ENCODE data around the gene PLEKHM1. TPM values are rescaled to one million over a fixed set of nuclear protein-coding genes. Genes with fewer than 3 reads are reported as not detected.
A peak's percentile ranks its signal among the peaks of the same experiment; 100 is the strongest.
"Not testable (repeated sequence)": the region's sequence is repeated elsewhere in the genome, so short reads cannot be mapped to it uniquely, and the experiment has no call there.

PLEKHM1 gene
- polyA plus RNA-seq, 6 donors from 2014 or later: 6.3 to 19.6 (median 16.2) TPM

DNA sequence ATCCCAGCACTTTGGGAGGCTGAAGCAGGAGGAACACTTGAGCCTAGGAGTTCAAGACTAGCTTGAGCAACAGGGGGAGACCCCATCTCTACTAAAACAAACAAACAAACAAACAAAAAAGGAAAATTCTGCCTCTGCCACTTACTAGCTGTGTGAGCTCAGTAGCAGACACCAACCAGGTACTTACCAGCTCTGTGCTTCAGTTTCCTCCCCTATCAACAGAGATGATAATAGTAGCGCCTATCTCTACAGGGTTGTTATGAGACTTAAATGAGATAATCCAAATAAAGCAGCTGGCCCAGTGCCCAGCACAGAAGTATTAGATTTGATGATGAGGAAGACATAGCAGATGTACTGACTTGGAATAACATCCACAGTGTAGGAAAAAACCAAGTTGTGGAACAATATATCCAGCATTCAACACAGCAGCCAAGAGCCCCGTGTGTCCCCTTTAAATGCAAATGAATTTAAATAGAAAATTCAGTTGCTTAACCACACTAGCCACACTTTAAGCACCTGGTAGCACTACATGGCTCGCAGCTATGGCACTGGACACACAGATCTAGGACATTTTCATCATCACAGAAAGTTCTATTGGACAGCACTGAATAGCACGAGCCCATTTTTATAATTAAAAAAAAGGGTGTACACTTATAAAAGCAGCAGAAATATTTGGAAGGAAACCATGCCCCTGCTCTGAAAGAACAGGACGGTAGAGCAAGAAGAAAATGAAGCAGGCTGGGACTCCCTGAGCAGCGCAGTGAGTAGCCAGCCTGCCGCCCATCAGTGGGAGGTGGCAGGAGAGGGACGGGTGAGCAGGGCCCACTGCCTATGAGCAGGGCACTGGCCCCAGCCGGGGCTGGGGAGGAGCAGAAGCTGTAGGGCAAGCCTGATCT is 37.9 kb downstream of the PLEKHM1 start:
- H3K9me3 Mint-ChIP-seq, DNase-seq, H3K27me3 Mint-ChIP-seq: not testable (repeated sequence)
- Mint-ChIP-seq H3K27ac (peak overlapping the region in 1 of 6 donors; percentile 47), H3K4me1 (peaks cover 16 to 32% (median 21%) of the 10 kb centered on the region in 3 donors), H3K4me3 (peak overlapping the region in 2 of 8 donors; percentile 30 to 43), H3K36me3 (peaks cover 5 to 33% of the 10 kb centered on the region in 2 donors)
- peak; percentile 35 to 59 for ATAC-seq (ENCODE audit: low read depth in 2 of 2)

DNA sequence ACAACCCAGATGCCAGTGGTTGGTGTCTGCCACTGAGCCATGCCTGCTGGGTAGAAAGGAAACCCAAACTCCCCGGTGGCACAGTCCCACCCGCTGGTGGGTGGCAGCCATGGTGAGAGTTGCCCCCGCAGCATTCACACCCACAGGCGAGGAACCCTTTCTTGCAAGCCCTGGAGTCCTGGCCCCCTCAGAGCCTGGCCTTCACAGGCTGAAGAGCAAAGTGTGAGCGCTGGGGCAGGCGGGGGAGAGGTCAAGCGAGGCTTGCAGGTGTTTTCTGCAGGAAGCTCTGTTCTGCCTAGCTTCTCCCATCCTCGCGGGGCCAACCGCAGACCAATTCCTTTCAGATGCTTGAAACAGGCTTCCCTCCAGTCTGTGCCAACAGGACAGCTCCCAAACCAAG is 38.9 kb downstream of the PLEKHM1 start:
- not testable (repeated sequence) for H3K9me3 Mint-ChIP-seq, H3K27me3 Mint-ChIP-seq, H3K27ac Mint-ChIP-seq, DNase-seq
- peak overlapping the region in 3 of 8 donors; percentile 39 to 75 (median 54) for H3K4me3 Mint-ChIP-seq
- peaks cover 5 to 33% of the 10 kb centered on the region in 2 donors for H3K36me3 Mint-ChIP-seq
- peak; percentile 50 to 68 for ATAC-seq (ENCODE audit: low read depth in 2 of 2)
- peaks cover 16 to 32% (median 21%) of the 10 kb centered on the region in 3 donors for H3K4me1 Mint-ChIP-seq

DNA sequence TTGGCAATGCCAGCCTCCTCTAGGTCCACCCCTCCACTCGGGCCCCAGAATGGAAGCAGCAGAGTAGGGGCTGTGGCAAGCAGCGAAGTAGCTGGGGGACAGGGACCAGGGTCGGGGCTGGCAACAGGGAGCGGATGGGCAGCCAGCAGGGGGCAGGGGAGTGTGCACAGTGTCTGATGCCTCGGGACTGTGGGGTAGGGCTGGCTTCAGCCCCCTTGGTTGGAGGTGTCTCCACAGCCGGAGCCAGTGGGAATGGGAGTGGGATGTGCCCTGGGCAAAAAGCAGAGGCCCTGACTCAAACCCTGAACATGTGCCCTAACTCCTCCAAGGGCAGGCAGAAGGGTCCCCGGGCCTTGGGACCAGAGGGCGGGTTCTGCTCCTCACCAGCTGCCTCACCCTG is 39.4 kb downstream of the PLEKHM1 start:
- Mint-ChIP-seq H3K27me3 (no peaks in the 10 kb centered on the region), H3K4me3 (peak overlapping the region in 4 of 8 donors; percentile 15 to 54 (median 44)), H3K36me3 (peaks cover 5 to 28% of the 10 kb centered on the region in 2 donors), H3K27ac (peak overlapping the region in 1 of 6 donors; percentile 69), H3K9me3 (no peaks in the 10 kb centered on the region), H3K4me1 (peaks cover 16 to 32% (median 16%) of the 10 kb centered on the region in 3 donors)
- ATAC-seq (ENCODE audit: low read depth in 2 of 2) (peak in 1 of 2 donors; percentile 30), DNase-seq (no peak)

DNA sequence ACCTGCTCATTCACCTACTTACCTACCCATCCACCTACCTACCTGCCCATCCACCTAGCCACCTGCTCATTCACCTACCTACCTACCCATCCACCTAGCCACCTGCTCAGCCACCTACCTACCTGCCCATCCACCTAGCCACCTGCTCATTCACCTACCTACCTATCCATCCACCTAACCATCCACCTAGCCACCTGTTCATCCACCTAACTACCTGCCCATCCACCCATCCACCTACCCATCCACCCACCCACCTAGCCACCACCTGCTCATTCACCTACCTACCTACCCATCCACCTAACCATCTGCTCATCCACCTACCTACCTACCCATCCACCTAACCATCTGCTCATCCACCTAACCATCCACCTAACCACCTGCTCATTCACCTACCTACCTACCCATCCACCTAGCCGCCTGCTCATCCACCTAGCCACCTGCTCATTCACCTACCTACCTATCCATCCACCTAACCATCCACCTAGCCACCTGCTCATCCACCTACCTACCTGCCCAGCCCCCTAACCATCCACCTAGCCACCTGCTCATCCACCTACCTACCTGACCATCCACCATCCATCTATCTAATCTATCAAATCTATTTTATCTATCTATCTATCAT is 40.7 kb downstream of the PLEKHM1 start:
- Mint-ChIP-seq H3K4me1 (peaks cover 16 to 32% (median 16%) of the 10 kb centered on the region in 3 donors), H3K27ac (peak overlapping the region in 1 of 6 donors; percentile 85), H3K4me3 (peak overlapping the region in 2 of 8 donors; percentile 20 to 72), H3K36me3 (peaks cover 5 to 27% of the 10 kb centered on the region in 2 donors)
- DNase-seq; ATAC-seq (ENCODE audit: low read depth in 2 of 2); H3K9me3 Mint-ChIP-seq; H3K27me3 Mint-ChIP-seq: not testable (repeated sequence)

DNA sequence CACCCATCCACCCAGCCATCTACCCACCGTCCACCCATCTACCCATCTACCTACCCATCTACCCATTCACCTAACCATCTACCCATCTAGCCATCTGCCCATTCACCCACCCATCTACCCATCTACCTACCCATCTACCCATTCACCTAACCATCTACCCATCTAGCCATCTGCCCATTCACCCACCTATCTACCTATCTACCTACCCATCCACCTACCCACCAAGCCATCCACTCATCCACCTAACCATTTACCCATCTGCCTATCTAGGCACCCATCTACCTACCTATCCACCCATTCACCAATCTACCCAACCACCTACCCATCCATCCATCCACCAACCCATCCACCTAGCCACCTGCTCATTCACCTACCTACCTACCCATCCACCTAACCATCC is 41.3 kb downstream of the PLEKHM1 start:
- not testable (repeated sequence) for H3K4me3 Mint-ChIP-seq; ATAC-seq (ENCODE audit: low read depth in 2 of 2); H3K27ac Mint-ChIP-seq; H3K27me3 Mint-ChIP-seq; H3K9me3 Mint-ChIP-seq; DNase-seq
- Mint-ChIP-seq H3K4me1 (peaks cover 12 to 27% (median 12%) of the 10 kb centered on the region in 3 donors), H3K36me3 (peaks cover 0 to 23% of the 10 kb centered on the region in 2 donors)

DNA sequence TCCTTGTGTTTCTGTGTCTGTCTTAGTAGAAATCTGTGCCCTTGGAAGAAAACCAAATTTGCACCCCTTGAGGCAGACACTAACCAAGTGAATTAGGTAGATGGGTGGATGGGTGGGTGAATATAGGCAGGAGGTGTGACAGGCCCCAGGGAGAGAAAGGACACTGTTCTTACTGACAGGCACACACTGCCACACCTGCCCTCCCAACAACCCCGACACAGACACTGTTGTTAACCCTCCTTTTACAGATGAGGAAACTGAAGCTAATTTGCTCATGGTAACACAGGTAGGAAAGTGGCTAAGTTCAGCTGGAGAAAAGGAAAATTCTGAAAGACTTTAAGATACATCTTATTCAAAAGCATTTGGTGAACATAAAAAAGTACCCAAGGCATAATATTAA is 42.0 kb downstream of the PLEKHM1 start:
- not testable (repeated sequence) for DNase-seq; H3K4me3 Mint-ChIP-seq; H3K9me3 Mint-ChIP-seq; H3K27me3 Mint-ChIP-seq; ATAC-seq (ENCODE audit: low read depth in 2 of 2); H3K27ac Mint-ChIP-seq
- Mint-ChIP-seq H3K4me1 (peaks cover 11 to 27% (median 12%) of the 10 kb centered on the region in 3 donors), H3K36me3 (peaks cover 0 to 22% of the 10 kb centered on the region in 2 donors)

DNA sequence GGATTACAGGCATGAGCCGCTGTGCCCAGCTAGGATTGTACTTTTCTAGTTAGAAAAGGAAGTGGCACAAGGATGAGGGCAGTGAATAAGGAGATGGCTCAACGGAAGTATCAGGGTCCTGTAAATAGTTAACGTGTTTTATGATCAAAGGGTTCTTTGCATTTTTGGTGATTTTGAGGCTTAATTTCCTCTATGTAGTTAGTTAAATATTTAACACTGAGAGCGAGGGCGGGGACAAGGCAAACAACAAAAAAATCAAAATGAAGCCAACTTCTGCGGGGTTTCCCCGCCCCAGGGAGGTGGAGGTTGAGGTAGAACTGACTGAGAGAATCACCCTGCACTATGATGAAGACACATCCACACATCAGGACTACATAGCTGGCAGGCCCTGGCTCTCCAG is 42.5 kb downstream of the PLEKHM1 start:
- not testable (repeated sequence) for DNase-seq; H3K4me3 Mint-ChIP-seq; H3K9me3 Mint-ChIP-seq; H3K27me3 Mint-ChIP-seq; H3K27ac Mint-ChIP-seq; ATAC-seq (ENCODE audit: low read depth in 2 of 2)
- Mint-ChIP-seq H3K4me1 (peaks cover 11 to 25% (median 12%) of the 10 kb centered on the region in 3 donors), H3K36me3 (peaks cover 0 to 22% of the 10 kb centered on the region in 2 donors)

DNA sequence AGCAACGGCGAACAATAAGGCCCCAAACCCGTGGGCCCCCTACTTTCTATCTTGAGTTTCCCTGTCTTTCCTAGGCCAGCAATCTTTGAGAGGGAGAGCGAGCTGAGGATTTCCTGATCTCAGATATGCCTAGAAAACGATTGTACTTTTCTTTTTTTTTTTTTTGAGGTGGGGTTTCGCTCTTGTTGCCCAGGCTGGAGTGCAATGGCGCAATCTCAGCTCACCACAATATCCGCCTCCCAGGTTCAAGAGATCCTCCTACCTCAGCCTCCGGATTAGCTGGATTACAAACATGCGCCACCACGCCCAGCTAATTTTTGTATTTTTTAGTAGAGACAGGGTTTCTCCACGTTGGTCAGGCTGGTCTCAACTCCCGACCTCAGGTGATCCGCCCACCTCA is 42.9 kb downstream of the PLEKHM1 start:
- Mint-ChIP-seq H3K36me3 (peaks cover 0 to 22% of the 10 kb centered on the region in 2 donors), H3K4me1 (peaks cover 7 to 21% (median 12%) of the 10 kb centered on the region in 3 donors)
- not testable (repeated sequence) for H3K27ac Mint-ChIP-seq; H3K27me3 Mint-ChIP-seq; ATAC-seq (ENCODE audit: low read depth in 2 of 2); DNase-seq; H3K9me3 Mint-ChIP-seq; H3K4me3 Mint-ChIP-seq

DNA sequence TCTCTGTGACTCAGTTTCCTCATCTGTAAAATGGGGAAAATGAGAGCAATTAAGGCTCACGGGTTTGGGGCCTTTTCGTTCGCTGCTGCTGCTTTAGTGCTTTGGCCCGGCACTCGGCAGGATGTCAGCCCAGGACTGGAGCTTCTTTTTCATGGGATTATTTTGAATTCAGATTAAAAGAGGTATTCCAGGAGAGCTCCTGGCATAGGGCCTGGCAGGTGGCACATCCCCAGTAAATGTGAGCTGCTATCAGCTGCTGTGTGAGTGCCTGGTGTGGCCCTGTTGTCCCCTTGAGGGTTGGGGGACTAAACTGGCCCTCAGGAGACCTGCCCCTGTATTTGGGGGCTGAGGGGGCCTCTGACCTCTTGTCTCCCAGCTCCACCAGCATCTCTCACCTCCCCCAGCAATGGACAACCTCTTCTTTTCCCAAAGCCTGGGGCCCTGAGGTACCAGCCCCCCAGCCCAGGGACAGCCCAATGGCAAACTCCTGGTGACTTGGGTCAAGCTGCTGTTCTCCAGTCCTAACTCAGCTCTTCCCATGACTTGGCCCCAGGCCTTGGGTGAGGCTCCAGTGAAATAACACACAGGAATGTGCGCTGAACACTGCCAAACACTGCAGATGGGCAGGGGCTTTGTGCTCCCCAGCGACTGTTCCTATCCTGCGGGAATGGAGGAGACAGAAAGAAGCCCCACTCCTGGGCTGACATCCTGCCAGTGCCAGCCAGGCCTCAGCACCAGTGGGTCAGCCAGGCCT is 43.5 kb downstream of the PLEKHM1 start:
- not testable (repeated sequence) for ATAC-seq (ENCODE audit: low read depth in 2 of 2); H3K27me3 Mint-ChIP-seq; H3K4me3 Mint-ChIP-seq; H3K9me3 Mint-ChIP-seq; H3K27ac Mint-ChIP-seq; DNase-seq
- H3K36me3 Mint-ChIP-seq: peaks cover 0 to 22% of the 10 kb centered on the region in 2 donors
- peaks cover 5 to 20% (median 12%) of the 10 kb centered on the region in 3 donors for H3K4me1 Mint-ChIP-seq

DNA sequence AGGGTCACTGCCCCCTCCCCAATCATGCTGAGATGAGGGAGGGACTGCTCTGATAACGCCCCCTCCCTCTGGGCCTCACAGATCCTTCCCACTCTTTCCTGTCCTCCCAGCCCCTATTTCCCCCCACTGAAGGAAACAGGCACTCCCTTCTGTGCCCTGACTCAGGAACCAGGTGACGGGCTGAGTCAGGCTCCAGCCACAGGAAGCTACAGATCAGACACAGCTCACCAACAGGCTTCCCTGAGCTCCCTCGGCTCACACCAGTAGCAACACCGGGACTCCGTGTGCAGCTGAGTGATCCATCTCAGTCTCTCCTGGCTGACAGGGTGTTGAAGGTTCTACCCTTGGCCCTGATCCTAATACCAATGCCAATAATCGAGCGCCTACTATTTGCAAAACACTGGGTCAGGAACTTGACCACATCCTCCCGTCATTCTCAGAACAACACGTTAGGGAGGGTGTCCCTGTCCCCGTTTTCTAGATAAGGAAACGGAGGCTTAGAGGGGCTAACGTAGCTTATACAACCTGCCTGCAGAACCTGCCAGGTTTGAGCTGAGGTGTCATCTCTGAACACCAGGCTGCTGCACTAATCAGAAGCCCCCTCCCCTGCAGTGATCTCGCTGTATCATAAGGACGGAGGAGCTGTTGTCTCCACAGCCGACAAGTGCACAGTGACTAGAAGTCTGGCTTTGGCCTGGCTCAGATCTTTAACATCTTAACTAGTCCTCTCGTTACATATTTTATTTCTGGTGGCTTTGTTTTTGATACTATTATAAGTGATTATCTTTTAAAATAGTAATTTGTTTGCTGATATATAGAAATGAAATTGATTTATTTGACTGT is 44.4 kb downstream of the PLEKHM1 start:
- H3K27ac Mint-ChIP-seq; DNase-seq; H3K9me3 Mint-ChIP-seq; H3K27me3 Mint-ChIP-seq; ATAC-seq (ENCODE audit: low read depth in 2 of 2); H3K4me3 Mint-ChIP-seq: not testable (repeated sequence)
- Mint-ChIP-seq H3K36me3 (peaks cover 0 to 22% of the 10 kb centered on the region in 2 donors), H3K4me1 (peaks cover 4 to 17% (median 16%) of the 10 kb centered on the region in 3 donors)

DNA sequence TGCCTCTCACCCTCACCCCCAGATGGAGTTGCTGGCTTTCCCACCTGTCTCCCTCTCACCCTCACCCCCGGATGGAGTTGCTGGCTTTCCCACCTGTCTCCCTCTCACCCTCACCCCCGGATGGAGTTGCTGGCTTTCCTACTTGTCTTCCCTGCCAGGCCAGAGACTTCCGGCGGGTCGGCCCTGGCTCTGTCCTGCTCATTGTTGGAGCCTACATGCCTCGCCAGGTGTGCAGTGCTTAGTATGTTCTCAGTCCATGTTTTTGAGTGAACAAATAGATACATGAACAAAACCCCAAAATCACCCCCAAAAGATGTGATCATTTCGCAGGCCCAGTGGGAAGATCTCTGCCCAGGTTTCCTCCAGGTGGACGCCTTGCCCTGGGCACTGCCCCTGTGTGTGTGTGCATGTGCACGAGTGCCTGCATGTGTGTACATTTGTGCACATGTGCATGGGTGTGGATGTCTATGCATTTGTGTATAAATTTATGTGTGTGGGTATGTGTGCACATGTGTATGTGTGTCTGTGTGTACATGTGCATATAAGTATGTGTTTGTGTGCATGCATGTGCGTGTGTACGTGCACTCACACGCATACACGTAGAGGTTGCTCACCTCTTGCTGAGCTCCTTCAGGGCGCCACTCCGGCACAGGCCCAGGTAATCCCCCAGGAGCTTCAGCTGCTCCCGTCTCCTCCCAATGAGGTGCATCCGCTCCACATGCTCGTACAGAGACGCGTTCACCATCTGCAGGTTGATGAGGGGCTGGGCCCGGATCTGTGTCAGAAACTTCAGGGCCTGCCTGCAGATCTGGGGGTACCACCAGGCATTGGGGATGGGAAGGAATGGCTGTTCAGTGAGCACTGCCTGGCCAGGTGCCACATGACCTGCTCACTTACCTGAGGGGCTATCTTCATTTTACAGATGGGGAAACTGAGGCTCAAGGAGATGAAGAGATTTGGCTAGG is 45.4 kb downstream of the PLEKHM1 start:
- not testable (repeated sequence) for H3K4me3 Mint-ChIP-seq; ATAC-seq (ENCODE audit: low read depth in 2 of 2); H3K9me3 Mint-ChIP-seq; H3K27me3 Mint-ChIP-seq; DNase-seq
- H3K4me1 Mint-ChIP-seq: peaks cover 0 to 22% (median 19%) of the 10 kb centered on the region in 3 donors
- peaks cover 0 to 20% of the 10 kb centered on the region in 2 donors for H3K36me3 Mint-ChIP-seq
- peak overlapping the region in 2 of 6 donors; percentile 22 to 26 for H3K27ac Mint-ChIP-seq
